AG09319 (cell line): Measurements from ENCODE around the gene ELL.
"Not testable (repeated sequence)": the region's sequence is repeated elsewhere in the genome, so short reads cannot be mapped to it uniquely, and the experiment has no call there.

ENCODE experiments used
- DNase-seq: peaks from one replicate; pipeline ENCODE4 v3.0.0-alpha.2; 2010; ENCODE audit warnings: low read depth; ENCODE audit errors: extremely low read depth
- CTCF ChIP-seq: IDR thresholded peaks from 2 replicates; pipeline ENCODE4 v1.5.1; 2011; ENCODE audit warnings: low read depth, mild to moderate bottlenecking, inconsistent platforms, low read length, moderate library complexity

Gene ELL

GRCh38 chr19:18557411-18558201, 35.7 kb upstream of the ELL start, which contains the start of gene KXD1:
Gene KXD1 (plus strand): TSS chr19:18557870. CDS start chr19:18562057, 4,187 bp downstream.
- peak; percentile 98 for DNase-seq
- TF ChIP-seq CTCF, result no peak

GRCh38 chr19:18551631-18552030, 29.8 kb upstream of the ELL start:
- DNase-seq, result no peak
- TF ChIP-seq CTCF, result no peak

- no peak for DNase-seq
- TF ChIP-seq CTCF, result no peak
Observed at GRCh38 chr19:18543814-18544475, 22.1 kb upstream of the ELL start.

GRCh38 chr19:18542941-18543813, 21.3 kb upstream of the ELL start, which contains the start of gene FKBP8:
Gene FKBP8 (minus strand): TSS chr19:18543573. CDS start chr19:18541970, 1,603 bp downstream.
- TF ChIP-seq CTCF, result no peak
- peak; percentile 72 for DNase-seq

GRCh38 chr19:18541992-18542940, 20.4 kb upstream of the ELL start:
- DNase-seq, result no peak
- no peak for TF ChIP-seq CTCF

- no peak for DNase-seq
- no peak for TF ChIP-seq CTCF
Observed at GRCh38 chr19:18541258-18541991, 19.6 kb upstream of the ELL start.

- not testable (repeated sequence) for DNase-seq
Observed at GRCh38 chr19:18540200-18540599, 18.3 kb upstream of the ELL start.
